Left renal cortex interstitium (tissue), 4 donors: Measurements from ENCODE around the gene BPIFB6. TPM values are rescaled to one million over a fixed set of nuclear protein-coding genes. Genes with fewer than 3 reads are reported as not detected.

ENCODE experiments used
- DNase-seq, 4 donors: peaks; one replicate each; pipeline ENCODE4 v3.0.0-alpha.2; 2013; ENCODE audit warnings: low read depth in 4 of 4, low spot score in 2 of 4, missing footprints in 1 of 4
- polyA plus RNA-seq, 4 donors: library from polyadenylated mRNA; unstranded; fragments of 120-200 nt; gene quantifications; one replicate each; pipeline ENCODE4 v1.2.1, GENCODE V29; 2013; ENCODE audit not compliant: insufficient read length in 4 of 4

BPIFB6 gene
- polyA plus RNA-seq, 4 donors, result not detected

- DNase-seq, result no peak
These were observed 16.3 kb upstream of the BPIFB6 start for GRCh38 chr20:33015114-33015484.

- DNase-seq, result no peak
These were observed 15.5 kb upstream of the BPIFB6 start for GRCh38 chr20:33015700-33016580.

- DNase-seq, result no peak
These were observed 14.8 kb upstream of the BPIFB6 start for GRCh38 chr20:33016581-33017109.

- DNase-seq, result no peak
These were observed 13.9 kb upstream of the BPIFB6 start for GRCh38 chr20:33017542-33017941.

- no peak for DNase-seq
These were observed 13.1 kb upstream of the BPIFB6 start for GRCh38 chr20:33018169-33018931.

GRCh38 chr20:33019465-33020277 is 11.8 kb upstream of the BPIFB6 start:
- no peak for DNase-seq

- DNase-seq, result no peak
These were observed 10.9 kb upstream of the BPIFB6 start for GRCh38 chr20:33020278-33021161.

GRCh38 chr20:33021879-33022278 is 9.6 kb upstream of the BPIFB6 start:
- DNase-seq, result no peak

- DNase-seq, result no peak
These were observed 9.2 kb upstream of the BPIFB6 start for GRCh38 chr20:33022289-33022688.

- DNase-seq, result no peak
These were observed 8.6 kb upstream of the BPIFB6 start for GRCh38 chr20:33022694-33023438.

GRCh38 chr20:33023439-33024242 is 7.8 kb upstream of the BPIFB6 start:
- no peak for DNase-seq

GRCh38 chr20:33024243-33024560 is 7.2 kb upstream of the BPIFB6 start:
- DNase-seq, result no peak

GRCh38 chr20:33024609-33025317 is 6.7 kb upstream of the BPIFB6 start:
- no peak for DNase-seq

- no peak for DNase-seq
These were observed 6.1 kb upstream of the BPIFB6 start for GRCh38 chr20:33025318-33025876.

GRCh38 chr20:33026072-33026778 is 5.2 kb upstream of the BPIFB6 start:
- no peak for DNase-seq

GRCh38 chr20:33026779-33027759 is 4.4 kb upstream of the BPIFB6 start:
- DNase-seq, result no peak
